IMR-90 (cell line): ENCODE results near the gene CDK5R1.

Source experiments
- CTCF ChIP-seq: conservative IDR thresholded peaks from 2 replicates; pipeline ENCODE4 v1.5.1; 2012; ENCODE audit warnings: mild to moderate bottlenecking, low read depth, low read length, improper control_type of control experiment
- USF2 ChIP-seq: fragments of 150-350 bp; IDR thresholded peaks from 2 replicates; pipeline ENCODE4 v1.6.1; 2017; ENCODE audit warnings: mild to moderate bottlenecking, antibody characterized with exemption, low read length, low read depth

GRCh38 chr17:32498391-32498790, 11.6 kb downstream of the CDK5R1 start:
- TF ChIP-seq CTCF (no peak), USF2 (no peak)
